Mesothelial cell of epicardium (in vitro differentiated cells): ENCODE measurements around the gene HYAL4. TPM values are rescaled to one million over a fixed set of nuclear protein-coding genes. Genes with fewer than 3 reads are reported as not detected.

Experiments used
- DNase-seq, 2 experiments: peaks; one replicate each; pipeline ENCODE4 v3.0.0; 2021; ENCODE audit warnings: low spot score in 2 of 2; ENCODE audit not compliant: unreplicated experiment in 2 of 2
- H3K27ac Mint-ChIP-seq: 2 replicates; pipeline ENCODE4 v1.8.0; 2021; ENCODE audit warnings: mixed read lengths
- H3K27me3 Mint-ChIP-seq: 2 replicates; pipeline ENCODE4 v1.8.0; 2021; ENCODE audit warnings: low read depth, mixed read lengths
- H3K36me3 Mint-ChIP-seq: 2 replicates; pipeline ENCODE4 v1.8.0; 2021; ENCODE audit warnings: mixed read lengths
- H3K4me1 Mint-ChIP-seq: 2 replicates; pipeline ENCODE4 v1.8.0; 2021; ENCODE audit warnings: mixed read lengths
- H3K4me3 Mint-ChIP-seq: 2 replicates; pipeline ENCODE4 v1.8.0; 2021; ENCODE audit warnings: mild to moderate bottlenecking, moderate library complexity, mixed read lengths
- H3K9me3 Mint-ChIP-seq: 2 replicates; pipeline ENCODE4 v1.8.0; 2021; ENCODE audit warnings: mixed read lengths
- total RNA-seq: library from RNA; stranded (reverse); gene quantifications from 3 replicates; pipeline ENCODE4 v1.2.1, GENCODE V29; 2021
- TF ChIP-seq, protein P1 (sequence below): fragments of 200-600 bp; sonication (generic); IDR thresholded peaks from one replicate; pipeline ENCODE4 v1.5.0; 2021; ENCODE audit warnings: antibody characterized with exemption; ENCODE audit not compliant: unreplicated experiment

HYAL4 gene
- total RNA-seq, 1 donor from 2014 or later: not detected

DNA sequence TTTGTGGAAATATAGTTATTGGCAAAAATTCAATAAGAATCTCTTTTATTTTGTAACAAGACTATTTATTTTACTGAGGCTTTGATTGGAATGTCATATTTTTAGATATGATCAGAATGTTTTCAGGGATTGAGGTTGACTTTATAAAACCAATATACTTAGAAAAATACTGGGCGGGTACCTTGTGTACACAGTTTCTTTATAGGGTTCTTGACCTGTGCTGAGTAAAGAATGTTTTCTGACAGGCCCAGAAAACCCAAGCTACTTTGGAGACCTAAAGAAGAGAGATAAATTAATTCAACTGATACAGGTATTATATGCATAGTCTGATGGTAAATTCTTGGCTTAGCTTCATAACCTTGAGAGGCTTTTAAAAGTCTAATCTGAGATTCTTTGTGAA is 56.1 kb downstream of the HYAL4 start:
- TF ChIP-seq, protein P1, sequence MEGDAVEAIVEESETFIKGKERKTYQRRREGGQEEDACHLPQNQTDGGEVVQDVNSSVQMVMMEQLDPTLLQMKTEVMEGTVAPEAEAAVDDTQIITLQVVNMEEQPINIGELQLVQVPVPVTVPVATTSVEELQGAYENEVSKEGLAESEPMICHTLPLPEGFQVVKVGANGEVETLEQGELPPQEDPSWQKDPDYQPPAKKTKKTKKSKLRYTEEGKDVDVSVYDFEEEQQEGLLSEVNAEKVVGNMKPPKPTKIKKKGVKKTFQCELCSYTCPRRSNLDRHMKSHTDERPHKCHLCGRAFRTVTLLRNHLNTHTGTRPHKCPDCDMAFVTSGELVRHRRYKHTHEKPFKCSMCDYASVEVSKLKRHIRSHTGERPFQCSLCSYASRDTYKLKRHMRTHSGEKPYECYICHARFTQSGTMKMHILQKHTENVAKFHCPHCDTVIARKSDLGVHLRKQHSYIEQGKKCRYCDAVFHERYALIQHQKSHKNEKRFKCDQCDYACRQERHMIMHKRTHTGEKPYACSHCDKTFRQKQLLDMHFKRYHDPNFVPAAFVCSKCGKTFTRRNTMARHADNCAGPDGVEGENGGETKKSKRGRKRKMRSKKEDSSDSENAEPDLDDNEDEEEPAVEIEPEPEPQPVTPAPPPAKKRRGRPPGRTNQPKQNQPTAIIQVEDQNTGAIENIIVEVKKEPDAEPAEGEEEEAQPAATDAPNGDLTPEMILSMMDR: no peak
- no peak overlapping the region for H3K4me3 Mint-ChIP-seq
- H3K27ac Mint-ChIP-seq: no peak overlapping the region
- no peaks in the 10 kb centered on the region for H3K27me3 Mint-ChIP-seq
- H3K4me1 Mint-ChIP-seq: no peaks in the 10 kb centered on the region
- H3K9me3 Mint-ChIP-seq: peaks cover 15% of the 10 kb centered on the region
- no peak for DNase-seq
- H3K36me3 Mint-ChIP-seq: peaks cover 3% of the 10 kb centered on the region

DNA sequence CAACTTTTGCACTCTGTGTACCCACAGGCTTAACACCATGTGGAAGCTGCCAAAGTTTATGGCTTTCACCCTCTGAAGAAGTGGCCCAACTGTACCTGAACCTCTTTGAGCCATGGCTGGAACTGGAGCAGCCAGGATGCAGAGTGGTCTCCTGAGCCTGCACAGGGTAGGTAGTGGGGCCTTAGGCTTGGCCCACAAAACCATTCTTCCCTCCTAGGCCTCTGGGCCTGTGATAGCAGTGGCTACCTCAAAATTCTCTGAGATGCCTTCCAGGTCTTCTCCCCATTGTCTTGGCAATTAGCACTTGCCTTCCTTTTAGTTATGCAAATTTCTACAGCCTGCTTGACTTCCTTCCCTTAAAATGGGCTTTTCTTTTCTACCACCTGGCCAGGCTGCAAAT is 60.7 kb downstream of the HYAL4 start:
- no peaks in the 10 kb centered on the region for H3K4me1 Mint-ChIP-seq
- H3K9me3 Mint-ChIP-seq: peaks cover 17% of the 10 kb centered on the region
- H3K27me3 Mint-ChIP-seq: no peaks in the 10 kb centered on the region
- H3K27ac Mint-ChIP-seq: no peak overlapping the region
- TF ChIP-seq, protein P1: no peak
- DNase-seq: no peak
- H3K4me3 Mint-ChIP-seq: no peak overlapping the region
- peaks cover 4% of the 10 kb centered on the region for H3K36me3 Mint-ChIP-seq

DNA sequence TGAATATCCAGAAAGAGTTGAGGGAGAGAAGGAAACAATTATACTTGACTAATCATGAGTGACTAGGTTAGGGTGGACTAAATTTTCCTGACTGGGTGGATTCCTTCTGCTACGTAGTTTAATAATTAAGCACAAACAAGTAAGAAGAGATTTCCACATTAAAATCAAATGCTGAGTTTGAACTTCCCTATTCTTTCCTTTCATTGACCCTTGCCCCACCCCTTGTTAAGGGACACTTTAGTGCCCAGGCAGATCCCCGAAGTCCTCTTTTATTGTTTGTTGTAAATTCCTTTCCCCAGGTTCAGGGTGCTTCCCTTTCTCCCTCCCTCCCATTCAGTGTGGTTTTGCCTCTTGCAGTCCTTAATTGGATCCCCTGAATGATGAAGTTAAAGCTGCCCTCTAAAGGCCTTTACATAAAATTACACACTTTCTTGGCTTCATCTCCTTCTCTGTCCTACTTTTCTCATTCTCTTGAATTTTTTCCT is 71.3 kb downstream of the HYAL4 start:
- TF ChIP-seq, protein P1: no peak
- no peak overlapping the region for H3K4me3 Mint-ChIP-seq
- H3K9me3 Mint-ChIP-seq: no peaks in the 10 kb centered on the region
- no peaks in the 10 kb centered on the region for H3K36me3 Mint-ChIP-seq
- DNase-seq: no peak
- peaks cover 4% of the 10 kb centered on the region for H3K4me1 Mint-ChIP-seq
- H3K27me3 Mint-ChIP-seq: no peaks in the 10 kb centered on the region
- H3K27ac Mint-ChIP-seq: no peak overlapping the region

DNA sequence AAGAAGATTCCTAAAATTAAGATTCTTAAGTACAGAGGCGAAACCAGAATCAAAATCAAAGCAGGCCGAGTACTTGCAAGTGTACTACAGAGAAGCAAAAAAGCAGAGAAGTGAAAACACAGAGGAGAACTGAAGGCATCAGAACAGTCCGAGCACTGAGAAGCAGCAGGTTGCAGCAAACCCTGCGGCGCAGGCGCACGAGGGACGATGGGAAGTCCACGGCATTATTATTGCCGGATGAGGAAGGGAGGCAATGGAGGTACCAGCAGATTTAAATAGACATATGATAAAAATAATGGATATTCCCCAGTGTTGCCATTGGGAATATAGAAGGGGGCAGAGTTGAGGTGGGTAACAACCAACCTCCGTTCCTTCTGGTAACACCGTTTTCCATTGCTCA is 72.9 kb downstream of the HYAL4 start:
- H3K9me3 Mint-ChIP-seq: no peaks in the 10 kb centered on the region
- no peaks in the 10 kb centered on the region for H3K36me3 Mint-ChIP-seq
- no peaks in the 10 kb centered on the region for H3K27me3 Mint-ChIP-seq
- H3K4me3 Mint-ChIP-seq: no peak overlapping the region
- TF ChIP-seq, protein P1: no peak
- DNase-seq: no peak
- peaks cover 4% of the 10 kb centered on the region for H3K4me1 Mint-ChIP-seq
- no peak overlapping the region for H3K27ac Mint-ChIP-seq

DNA sequence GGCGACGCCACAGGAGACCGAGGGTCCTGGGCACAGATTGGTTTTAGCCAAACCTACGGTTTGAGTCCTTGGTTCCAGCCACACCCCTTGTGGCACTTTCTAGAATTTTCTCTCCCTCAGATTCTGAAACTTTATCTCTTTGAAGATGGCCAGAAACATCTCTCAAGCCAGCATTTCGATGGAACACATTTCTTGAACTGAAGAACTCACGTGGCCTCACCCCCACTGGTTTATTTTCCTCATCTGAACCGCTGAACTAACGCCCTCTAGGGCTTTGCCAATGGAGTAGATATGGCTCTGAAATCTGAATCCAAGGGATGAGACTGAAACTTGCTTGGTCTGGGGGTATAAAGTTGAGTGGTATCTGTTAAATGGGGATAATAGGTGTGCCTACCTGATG is 73.3 kb downstream of the HYAL4 start:
- Mint-ChIP-seq H3K9me3 (peaks cover 1% of the 10 kb centered on the region), H3K27me3 (no peaks in the 10 kb centered on the region), H3K4me3 (no peak overlapping the region), H3K4me1 (peaks cover 4% of the 10 kb centered on the region), H3K36me3 (no peaks in the 10 kb centered on the region), H3K27ac (no peak overlapping the region)
- DNase-seq: no peak
- TF ChIP-seq, protein P1: no peak

DNA sequence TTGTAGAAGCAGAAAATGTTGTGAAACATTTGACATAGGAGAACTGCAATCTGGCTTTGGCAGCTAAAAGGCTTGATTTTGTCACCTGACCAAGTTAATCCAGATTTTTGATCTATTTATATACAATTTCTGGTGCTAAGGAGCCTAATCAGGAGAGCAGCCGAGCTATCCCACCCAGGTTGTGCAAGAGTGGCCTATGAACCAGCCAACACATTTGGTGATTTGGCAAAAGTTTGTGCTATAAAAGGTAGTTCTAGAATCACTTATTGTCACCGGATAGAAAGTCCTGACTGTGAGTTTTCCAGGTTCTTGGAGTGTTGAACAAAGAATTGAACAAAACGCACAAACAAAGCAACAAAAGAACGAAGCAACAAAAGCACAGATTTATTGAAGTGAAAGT is 78.6 kb downstream of the HYAL4 start:
- no peak overlapping the region for H3K27ac Mint-ChIP-seq
- no peak overlapping the region for H3K4me3 Mint-ChIP-seq
- no peaks in the 10 kb centered on the region for H3K27me3 Mint-ChIP-seq
- H3K9me3 Mint-ChIP-seq: peaks cover 6% of the 10 kb centered on the region
- H3K36me3 Mint-ChIP-seq: no peaks in the 10 kb centered on the region
- DNase-seq: no peak
- TF ChIP-seq, protein P1: no peak
- H3K4me1 Mint-ChIP-seq: peaks cover 6% of the 10 kb centered on the region
